ENCODE measurements around the gene FOXN4.

Gene FOXN4, protein sequence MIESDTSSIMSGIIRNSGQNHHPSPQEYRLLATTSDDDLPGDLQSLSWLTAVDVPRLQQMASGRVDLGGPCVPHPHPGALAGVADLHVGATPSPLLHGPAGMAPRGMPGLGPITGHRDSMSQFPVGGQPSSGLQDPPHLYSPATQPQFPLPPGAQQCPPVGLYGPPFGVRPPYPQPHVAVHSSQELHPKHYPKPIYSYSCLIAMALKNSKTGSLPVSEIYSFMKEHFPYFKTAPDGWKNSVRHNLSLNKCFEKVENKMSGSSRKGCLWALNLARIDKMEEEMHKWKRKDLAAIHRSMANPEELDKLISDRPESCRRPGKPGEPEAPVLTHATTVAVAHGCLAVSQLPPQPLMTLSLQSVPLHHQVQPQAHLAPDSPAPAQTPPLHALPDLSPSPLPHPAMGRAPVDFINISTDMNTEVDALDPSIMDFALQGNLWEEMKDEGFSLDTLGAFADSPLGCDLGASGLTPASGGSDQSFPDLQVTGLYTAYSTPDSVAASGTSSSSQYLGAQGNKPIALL

DNA sequence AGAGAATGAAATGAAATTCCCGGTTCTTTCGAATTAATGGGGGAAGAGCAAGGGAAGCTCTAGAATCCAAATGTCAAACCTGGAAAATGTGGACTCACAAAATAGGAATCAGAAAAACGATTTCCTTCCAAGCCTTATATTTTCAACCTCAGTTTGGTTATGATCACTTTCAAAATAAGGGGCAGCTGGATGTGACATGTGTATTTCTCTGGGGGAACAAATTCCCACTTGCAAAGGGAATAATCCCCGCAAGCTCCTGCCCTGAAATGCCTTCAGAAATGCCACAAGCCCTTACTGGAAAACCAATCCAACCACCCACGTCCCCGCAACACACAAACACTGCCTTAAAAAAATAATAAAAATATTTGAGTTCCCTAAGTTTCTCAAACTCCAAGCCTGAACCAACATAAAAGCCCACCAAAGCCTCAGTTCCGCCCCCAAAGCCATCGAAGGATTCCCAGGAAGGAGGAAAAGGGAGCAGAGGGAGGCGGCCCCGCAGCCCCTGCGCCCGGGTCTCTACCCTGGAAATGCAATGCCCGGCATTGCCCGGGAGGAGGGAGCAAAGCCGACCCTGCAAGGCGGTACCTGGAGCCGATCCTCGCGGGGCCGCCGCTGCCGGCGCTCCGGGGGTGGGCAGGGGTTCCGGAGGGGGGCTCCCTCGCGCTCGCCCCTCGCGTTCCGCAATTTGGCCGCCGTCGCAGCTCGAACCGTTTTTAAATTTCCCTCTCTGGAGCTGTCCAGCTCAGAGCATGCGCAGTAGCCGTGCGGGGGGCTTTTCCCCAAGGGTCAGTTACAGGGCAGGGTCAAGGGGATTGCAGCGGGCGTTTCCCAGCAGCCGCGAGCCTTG, at the start of gene FOXN4:
FOXN4 (minus strand) TSS at position 751 of the 847 bp plus-strand sequence. CDS start 963 bp downstream, outside the sequence.
- H2AFZ ChIP-seq = peak within 1 kb of the TSS; percentile 68
- H3K4me3 ChIP-seq (ENCODE audit: low read depth, low read length) = peak within 1 kb of the TSS; percentile 42
- H3K27ac ChIP-seq = no peak within 1 kb of the TSS
- peaks cover 4% of the 10 kb centered on the region for H3K4me1 ChIP-seq
- no peaks in the 10 kb centered on the region for H3K79me2 ChIP-seq
- H3K36me3 ChIP-seq (ENCODE audit: control insufficient read depth, insufficient read depth, low read length) = no peaks in the 10 kb centered on the region
- no peaks in the 10 kb centered on the region for H3K27me3 ChIP-seq (ENCODE audit: control insufficient read depth, insufficient read depth, low read length)
- TF ChIP-seq, protein P1, sequence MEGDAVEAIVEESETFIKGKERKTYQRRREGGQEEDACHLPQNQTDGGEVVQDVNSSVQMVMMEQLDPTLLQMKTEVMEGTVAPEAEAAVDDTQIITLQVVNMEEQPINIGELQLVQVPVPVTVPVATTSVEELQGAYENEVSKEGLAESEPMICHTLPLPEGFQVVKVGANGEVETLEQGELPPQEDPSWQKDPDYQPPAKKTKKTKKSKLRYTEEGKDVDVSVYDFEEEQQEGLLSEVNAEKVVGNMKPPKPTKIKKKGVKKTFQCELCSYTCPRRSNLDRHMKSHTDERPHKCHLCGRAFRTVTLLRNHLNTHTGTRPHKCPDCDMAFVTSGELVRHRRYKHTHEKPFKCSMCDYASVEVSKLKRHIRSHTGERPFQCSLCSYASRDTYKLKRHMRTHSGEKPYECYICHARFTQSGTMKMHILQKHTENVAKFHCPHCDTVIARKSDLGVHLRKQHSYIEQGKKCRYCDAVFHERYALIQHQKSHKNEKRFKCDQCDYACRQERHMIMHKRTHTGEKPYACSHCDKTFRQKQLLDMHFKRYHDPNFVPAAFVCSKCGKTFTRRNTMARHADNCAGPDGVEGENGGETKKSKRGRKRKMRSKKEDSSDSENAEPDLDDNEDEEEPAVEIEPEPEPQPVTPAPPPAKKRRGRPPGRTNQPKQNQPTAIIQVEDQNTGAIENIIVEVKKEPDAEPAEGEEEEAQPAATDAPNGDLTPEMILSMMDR (IDR thresholded peaks at IDR 0.05) = no peak
- no peak within 1 kb of the TSS for H3K9ac ChIP-seq
- no peaks in the 10 kb centered on the region for H3K9me3 ChIP-seq (ENCODE audit: control insufficient read depth, low read length)
- H3K4me2 ChIP-seq (ENCODE audit: low read length) = peak within 1 kb of the TSS; percentile 82

DNA sequence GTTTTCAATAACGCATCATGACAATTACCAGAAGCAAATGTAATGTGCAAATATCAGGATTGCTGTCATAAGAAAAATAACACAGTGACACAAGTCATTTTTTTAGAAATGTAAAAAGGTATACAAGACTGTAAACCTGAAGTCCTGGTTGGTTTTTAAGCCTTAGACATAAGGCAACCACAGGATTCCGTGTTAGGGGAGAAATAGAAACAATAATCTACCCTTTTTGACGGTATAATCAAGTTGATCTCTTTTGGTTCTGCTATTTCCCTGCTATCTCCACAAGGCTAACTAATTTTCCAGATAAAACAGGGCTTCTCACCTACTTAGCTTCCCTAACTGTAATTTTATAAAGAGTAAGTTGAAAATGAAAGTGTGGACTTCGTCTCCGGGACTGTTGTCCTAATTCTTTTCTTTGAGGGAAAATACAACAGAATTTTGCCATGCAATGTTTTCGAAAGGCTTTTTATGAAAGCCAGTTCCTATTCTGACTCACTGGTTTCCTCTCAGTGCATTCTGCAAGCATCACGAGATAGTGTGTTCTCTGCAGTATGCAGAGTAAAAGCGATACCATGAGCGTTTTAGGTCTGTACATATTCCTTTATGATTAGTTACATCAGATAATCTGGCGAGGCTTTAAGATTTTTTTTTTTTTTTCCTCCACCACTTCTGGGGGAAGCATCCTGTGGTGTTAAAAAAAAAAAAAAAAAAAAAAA, 49.2 kb upstream of the FOXN4 start:
- Histone ChIP-seq H3K36me3 (ENCODE audit: control insufficient read depth, insufficient read depth, low read length) (no peaks in the 10 kb centered on the region), H3K27me3 (ENCODE audit: control insufficient read depth, insufficient read depth, low read length) (no peaks in the 10 kb centered on the region), H3K4me1 (no peaks in the 10 kb centered on the region), H3K27ac (no peak overlapping the region), H3K9me3 (ENCODE audit: control insufficient read depth, low read length) (no peaks in the 10 kb centered on the region), H3K4me2 (ENCODE audit: low read length) (no peak overlapping the region), H3K79me2 (no peaks in the 10 kb centered on the region), H3K9ac (no peak overlapping the region), H3K4me3 (ENCODE audit: low read depth, low read length) (no peak overlapping the region), H2AFZ (no peak overlapping the region)
- TF ChIP-seq, protein P1 (IDR thresholded peaks at IDR 0.05) = no peak

DNA sequence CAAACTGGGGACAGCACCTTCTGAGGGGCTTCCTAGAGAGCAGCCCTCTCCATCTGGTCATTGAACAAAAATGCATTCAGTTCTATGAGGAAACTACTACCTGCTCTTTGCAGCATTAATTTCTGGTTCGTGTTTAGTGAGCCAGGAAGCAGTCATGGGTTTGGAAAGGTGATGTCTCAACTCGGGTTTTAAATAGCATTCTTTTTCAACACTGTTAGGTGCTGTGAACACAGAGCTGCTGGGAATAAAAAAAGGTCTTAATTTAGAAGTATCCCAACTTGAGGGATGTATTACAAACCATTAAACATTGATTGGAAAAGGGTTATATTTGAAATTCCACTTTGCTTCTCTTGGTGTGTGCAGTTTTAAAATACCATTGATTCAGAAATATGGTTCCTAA, 47.9 kb upstream of the FOXN4 start:
- Histone ChIP-seq H3K4me1 (no peaks in the 10 kb centered on the region), H3K9ac (no peak overlapping the region), H3K4me2 (ENCODE audit: low read length) (no peak overlapping the region), H3K27ac (no peak overlapping the region), H3K79me2 (no peaks in the 10 kb centered on the region), H3K4me3 (ENCODE audit: low read depth, low read length) (no peak overlapping the region), H3K36me3 (ENCODE audit: control insufficient read depth, insufficient read depth, low read length) (no peaks in the 10 kb centered on the region), H2AFZ (no peak overlapping the region), H3K27me3 (ENCODE audit: control insufficient read depth, insufficient read depth, low read length) (no peaks in the 10 kb centered on the region), H3K9me3 (ENCODE audit: control insufficient read depth, low read length) (no peaks in the 10 kb centered on the region)
- TF ChIP-seq, protein P1 (IDR thresholded peaks at IDR 0.05) = no peak

DNA sequence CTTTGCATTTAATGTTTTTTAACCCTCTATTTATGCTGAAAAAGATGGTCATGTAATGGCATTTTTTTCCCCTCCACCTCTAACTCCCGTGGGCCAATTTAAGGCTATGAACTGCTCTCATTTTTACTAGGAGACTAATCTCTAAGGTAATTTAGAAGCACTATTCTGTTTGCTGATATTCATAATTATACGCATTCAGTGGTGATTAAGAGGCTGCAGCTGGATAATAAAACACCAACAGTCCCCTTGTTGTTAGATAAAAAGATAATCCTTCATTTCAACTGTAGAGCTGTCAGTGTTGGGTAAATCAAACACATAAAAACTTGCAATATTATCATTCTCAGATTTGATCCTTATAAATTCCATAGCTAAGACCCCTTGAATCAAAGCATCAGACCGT, 47.5 kb upstream of the FOXN4 start:
- TF ChIP-seq, protein P1 (IDR thresholded peaks at IDR 0.05) = no peak
- no peaks in the 10 kb centered on the region for H3K4me1 ChIP-seq
- H3K27ac ChIP-seq = no peak overlapping the region
- no peak overlapping the region for H3K9ac ChIP-seq
- H3K9me3 ChIP-seq (ENCODE audit: control insufficient read depth, low read length) = no peaks in the 10 kb centered on the region
- no peaks in the 10 kb centered on the region for H3K36me3 ChIP-seq (ENCODE audit: control insufficient read depth, insufficient read depth, low read length)
- no peak overlapping the region for H2AFZ ChIP-seq
- no peak overlapping the region for H3K4me3 ChIP-seq (ENCODE audit: low read depth, low read length)
- H3K4me2 ChIP-seq (ENCODE audit: low read length) = no peak overlapping the region
- H3K27me3 ChIP-seq (ENCODE audit: control insufficient read depth, insufficient read depth, low read length) = no peaks in the 10 kb centered on the region
- H3K79me2 ChIP-seq = no peaks in the 10 kb centered on the region

All from parathyroid adenoma (tissue), 2 donors.